ENCODE measurements around the gene ETV3L.

ETV3L gene

DNA sequence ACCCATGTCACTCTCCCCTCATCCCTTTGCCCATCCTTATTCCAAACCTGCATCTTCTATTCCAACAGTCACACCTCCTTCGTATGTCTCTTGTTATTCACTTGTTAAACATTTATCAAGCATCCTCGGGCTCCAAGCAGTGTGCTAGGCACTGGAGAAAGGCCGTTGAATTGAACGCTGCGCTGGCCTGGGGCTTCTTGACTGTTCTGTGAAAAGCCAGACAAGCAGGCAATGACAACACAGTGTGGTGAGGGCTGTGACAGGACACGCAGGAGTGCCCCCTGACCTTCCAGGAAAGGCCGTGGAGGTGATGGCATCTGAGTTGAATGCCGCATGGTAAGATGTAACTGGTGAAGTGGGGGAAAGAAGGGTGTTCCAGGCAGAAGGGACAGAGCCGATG lies 19.4 kb upstream of the ETV3L start:
- Histone ChIP-seq H3K9ac (ENCODE audit: insufficient read length) (no peak overlapping the region), H3K27ac (no peak overlapping the region), H3K4me3 (no peak overlapping the region), H3K36me3 (ENCODE audit: insufficient read depth, low read length) (peaks cover 10% of the 10 kb centered on the region; the same call in 1 of the 2 replicates), H3K9me3 (ENCODE audit: low read depth, low read length) (no peaks in the 10 kb centered on the region)
- TF ChIP-seq FOXP2 (optimal IDR thresholded peaks at IDR 0.05; ENCODE audit: control extremely low read depth, extremely low read length, insufficient read depth) (no peak), EZH2 (IDR thresholded peaks at IDR 0.05) (no peak), POLR2AphosphoS5 (IDR thresholded peaks at IDR 0.05; ENCODE audit: borderline replicate concordance, low read depth, low read length) (no peak)
- no peak for DNase-seq (ENCODE audit: low read depth, low spot score)

DNA sequence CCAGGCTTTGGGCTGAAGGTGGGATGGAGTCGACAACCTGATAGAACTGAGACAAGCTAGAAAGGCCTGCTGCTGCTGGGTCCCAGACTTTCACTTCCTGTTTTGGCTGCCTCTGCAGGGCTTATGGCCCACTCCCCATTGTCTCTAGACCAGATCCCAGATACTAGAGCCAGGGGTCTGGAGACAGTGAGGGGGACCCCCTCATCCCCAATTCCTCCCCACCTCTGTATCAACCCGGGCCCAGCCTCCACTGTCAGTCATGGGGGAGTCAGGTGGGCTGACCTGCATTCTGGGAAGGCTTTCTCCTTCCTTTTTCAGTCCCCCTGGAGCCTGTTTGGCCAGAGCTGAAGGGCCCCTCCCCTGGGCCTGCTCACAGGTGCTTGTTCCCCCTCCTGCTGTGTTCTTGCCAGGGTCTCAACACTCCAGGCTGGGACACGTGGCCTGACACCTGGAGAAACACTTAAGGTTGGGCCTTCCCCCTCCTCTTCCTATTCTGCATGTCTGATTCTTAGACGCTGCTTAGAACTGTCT lies 18.0 kb upstream of the ETV3L start:
- TF ChIP-seq EZH2 (IDR thresholded peaks at IDR 0.05) (no peak), FOXP2 (optimal IDR thresholded peaks at IDR 0.05; ENCODE audit: control extremely low read depth, extremely low read length, insufficient read depth) (no peak), POLR2AphosphoS5 (IDR thresholded peaks at IDR 0.05; ENCODE audit: borderline replicate concordance, low read depth, low read length) (no peak)
- no peak for DNase-seq (ENCODE audit: low read depth, low spot score)
- no peaks in the 10 kb centered on the region; the same call in 1 of the 2 replicates for H3K36me3 ChIP-seq (ENCODE audit: insufficient read depth, low read length)
- H3K27ac ChIP-seq: no peak overlapping the region
- no peak overlapping the region for H3K9ac ChIP-seq (ENCODE audit: insufficient read length)
- H3K4me3 ChIP-seq: no peak overlapping the region
- no peaks in the 10 kb centered on the region for H3K9me3 ChIP-seq (ENCODE audit: low read depth, low read length)

GRCh38 chr1:157116737-157117103 lies 17.1 kb upstream of the ETV3L start:
- Histone ChIP-seq H3K36me3 (ENCODE audit: insufficient read depth, low read length) (no peaks in the 10 kb centered on the region), H3K4me3 (no peak overlapping the region), H3K27ac (no peak overlapping the region), H3K9ac (ENCODE audit: insufficient read length) (no peak overlapping the region), H3K9me3 (ENCODE audit: low read depth, low read length) (no peaks in the 10 kb centered on the region)
- TF ChIP-seq EZH2 (IDR thresholded peaks at IDR 0.05) (no peak), FOXP2 (optimal IDR thresholded peaks at IDR 0.05; ENCODE audit: control extremely low read depth, extremely low read length, insufficient read depth) (no peak), POLR2AphosphoS5 (IDR thresholded peaks at IDR 0.05; ENCODE audit: borderline replicate concordance, low read depth, low read length) (no peak)
- DNase-seq (ENCODE audit: low read depth, low spot score): no peak

- no peak overlapping the region for H3K9ac ChIP-seq (ENCODE audit: insufficient read length)
- no peak overlapping the region for H3K4me3 ChIP-seq
- no peaks in the 10 kb centered on the region for H3K9me3 ChIP-seq (ENCODE audit: low read depth, low read length)
- no peak overlapping the region for H3K27ac ChIP-seq
- H3K36me3 ChIP-seq (ENCODE audit: insufficient read depth, low read length): no peaks in the 10 kb centered on the region
- DNase-seq (ENCODE audit: low read depth, low spot score): no peak
- TF ChIP-seq EZH2 (IDR thresholded peaks at IDR 0.05) (no peak), FOXP2 (optimal IDR thresholded peaks at IDR 0.05; ENCODE audit: control extremely low read depth, extremely low read length, insufficient read depth) (no peak), POLR2AphosphoS5 (IDR thresholded peaks at IDR 0.05; ENCODE audit: borderline replicate concordance, low read depth, low read length) (no peak)
Observed at GRCh38 chr1:157115851-157116736, 16.5 kb upstream of the ETV3L start.

DNA sequence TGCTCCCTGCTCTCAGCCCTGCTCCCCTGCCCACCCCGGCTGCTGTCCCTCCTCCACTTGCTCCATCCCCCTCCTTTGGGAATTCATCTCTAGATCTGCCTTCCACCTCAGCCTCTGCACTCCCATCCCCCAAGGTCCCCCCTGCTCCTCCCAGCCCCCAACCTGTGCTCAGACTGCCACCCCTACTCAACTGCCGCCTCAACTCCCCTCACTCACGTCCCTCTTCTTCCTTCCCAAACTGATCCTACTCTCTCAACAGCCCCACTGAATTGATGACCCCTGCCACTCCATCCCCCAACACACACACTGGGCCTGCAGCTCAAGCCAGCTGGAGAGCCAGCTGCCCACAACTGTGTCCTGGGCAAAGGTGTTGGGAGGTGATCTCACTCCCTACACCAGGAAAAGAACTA lies 15.8 kb upstream of the ETV3L start:
- H3K4me3 ChIP-seq: no peak overlapping the region
- H3K27ac ChIP-seq: no peak overlapping the region
- H3K36me3 ChIP-seq (ENCODE audit: insufficient read depth, low read length): no peaks in the 10 kb centered on the region
- TF ChIP-seq FOXP2 (optimal IDR thresholded peaks at IDR 0.05; ENCODE audit: control extremely low read depth, extremely low read length, insufficient read depth) (no peak), EZH2 (IDR thresholded peaks at IDR 0.05) (no peak), POLR2AphosphoS5 (IDR thresholded peaks at IDR 0.05; ENCODE audit: borderline replicate concordance, low read depth, low read length) (no peak)
- no peaks in the 10 kb centered on the region for H3K9me3 ChIP-seq (ENCODE audit: low read depth, low read length)
- DNase-seq (ENCODE audit: low read depth, low spot score): no peak
- H3K9ac ChIP-seq (ENCODE audit: insufficient read length): no peak overlapping the region

DNA sequence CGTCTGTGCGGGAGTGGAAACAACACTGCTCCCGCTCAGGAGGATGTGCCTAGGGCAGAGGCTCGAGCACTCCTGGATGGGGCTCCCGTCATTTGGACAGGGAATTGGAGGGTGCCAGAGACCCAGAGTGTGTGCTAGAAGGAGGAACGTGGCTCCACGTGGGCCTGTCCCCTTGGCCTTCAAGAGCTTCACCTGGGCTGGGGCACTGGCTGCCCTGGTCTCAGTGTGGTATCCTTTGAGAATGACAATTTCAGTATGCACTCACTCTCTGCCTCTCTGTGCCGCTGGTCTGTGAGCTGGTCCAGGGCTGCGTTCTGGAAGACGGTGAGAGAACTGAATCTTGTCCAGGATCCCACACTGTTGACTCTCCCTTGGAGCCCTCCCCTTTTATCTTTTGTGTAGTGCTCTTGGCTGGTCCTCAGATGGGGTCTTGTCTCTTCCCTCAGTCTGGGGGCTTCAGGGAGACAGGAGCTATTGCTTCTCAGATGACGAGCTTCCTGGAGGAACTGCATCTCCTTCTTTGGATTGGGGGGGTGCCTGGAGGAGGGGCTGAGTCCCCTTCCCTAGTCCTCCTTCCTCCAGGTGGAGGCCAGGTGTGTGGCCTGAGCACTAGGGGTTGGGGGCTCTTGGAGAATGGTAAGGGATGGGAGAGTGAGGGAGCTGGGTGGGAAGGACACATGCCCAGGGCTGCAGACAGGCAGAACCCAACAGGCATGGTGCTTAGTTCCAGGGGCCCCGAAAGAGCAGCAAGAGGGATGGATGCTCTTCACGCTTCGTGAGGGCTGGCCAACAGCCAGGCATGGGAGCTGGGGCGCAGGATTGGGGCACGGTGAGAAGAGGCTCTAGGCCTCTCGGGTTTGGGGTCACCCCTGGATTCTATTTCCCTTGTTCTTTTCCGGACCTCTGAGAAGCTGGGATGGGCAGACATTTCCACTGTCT lies 14.8 kb upstream of the ETV3L start:
- Histone ChIP-seq H3K9ac (ENCODE audit: insufficient read length) (no peak overlapping the region), H3K36me3 (ENCODE audit: insufficient read depth, low read length) (no peaks in the 10 kb centered on the region), H3K9me3 (ENCODE audit: low read depth, low read length) (no peaks in the 10 kb centered on the region), H3K4me3 (no peak overlapping the region), H3K27ac (no peak overlapping the region)
- TF ChIP-seq EZH2 (IDR thresholded peaks at IDR 0.05) (no peak), FOXP2 (optimal IDR thresholded peaks at IDR 0.05; ENCODE audit: control extremely low read depth, extremely low read length, insufficient read depth) (no peak), POLR2AphosphoS5 (IDR thresholded peaks at IDR 0.05; ENCODE audit: borderline replicate concordance, low read depth, low read length) (no peak)
- DNase-seq (ENCODE audit: low read depth, low spot score): no peak

- no peaks in the 10 kb centered on the region for H3K36me3 ChIP-seq (ENCODE audit: insufficient read depth, low read length)
- no peak overlapping the region for H3K27ac ChIP-seq
- no peak for TF ChIP-seq FOXP2 (optimal IDR thresholded peaks at IDR 0.05; ENCODE audit: control extremely low read depth, extremely low read length, insufficient read depth)
- no peak for TF ChIP-seq POLR2AphosphoS5 (IDR thresholded peaks at IDR 0.05; ENCODE audit: borderline replicate concordance, low read depth, low read length)
- no peak for TF ChIP-seq EZH2 (IDR thresholded peaks at IDR 0.05)
- no peak for DNase-seq (ENCODE audit: low read depth, low spot score)
- no peak overlapping the region for H3K9ac ChIP-seq (ENCODE audit: insufficient read length)
- no peaks in the 10 kb centered on the region for H3K9me3 ChIP-seq (ENCODE audit: low read depth, low read length)
- no peak overlapping the region for H3K4me3 ChIP-seq
Observed at GRCh38 chr1:157113631-157114030, 14.0 kb upstream of the ETV3L start.

- Histone ChIP-seq H3K36me3 (ENCODE audit: insufficient read depth, low read length) (no peaks in the 10 kb centered on the region), H3K27ac (no peak overlapping the region), H3K4me3 (no peak overlapping the region), H3K9me3 (ENCODE audit: low read depth, low read length) (no peaks in the 10 kb centered on the region), H3K9ac (ENCODE audit: insufficient read length) (no peak overlapping the region)
- no peak for DNase-seq (ENCODE audit: low read depth, low spot score)
- no peak for TF ChIP-seq EZH2 (IDR thresholded peaks at IDR 0.05)
- no peak for TF ChIP-seq FOXP2 (optimal IDR thresholded peaks at IDR 0.05; ENCODE audit: control extremely low read depth, extremely low read length, insufficient read depth)
- no peak for TF ChIP-seq POLR2AphosphoS5 (IDR thresholded peaks at IDR 0.05; ENCODE audit: borderline replicate concordance, low read depth, low read length)
Observed at GRCh38 chr1:157113106-157113505, 13.5 kb upstream of the ETV3L start.
